ENCODE results near the gene STK39. TPM values are rescaled to one million over a fixed set of nuclear protein-coding genes. Genes with fewer than 3 reads are reported as not detected.
"Not testable (repeated sequence)": the region's sequence is repeated elsewhere in the genome, so short reads cannot be mapped to it uniquely, and the experiment has no call there.

STK39 gene
- total RNA-seq (2014; rRNA removed; shearing (Covaris generic)) = 16.9 and 18.3 TPM in 2 replicates

DNA sequence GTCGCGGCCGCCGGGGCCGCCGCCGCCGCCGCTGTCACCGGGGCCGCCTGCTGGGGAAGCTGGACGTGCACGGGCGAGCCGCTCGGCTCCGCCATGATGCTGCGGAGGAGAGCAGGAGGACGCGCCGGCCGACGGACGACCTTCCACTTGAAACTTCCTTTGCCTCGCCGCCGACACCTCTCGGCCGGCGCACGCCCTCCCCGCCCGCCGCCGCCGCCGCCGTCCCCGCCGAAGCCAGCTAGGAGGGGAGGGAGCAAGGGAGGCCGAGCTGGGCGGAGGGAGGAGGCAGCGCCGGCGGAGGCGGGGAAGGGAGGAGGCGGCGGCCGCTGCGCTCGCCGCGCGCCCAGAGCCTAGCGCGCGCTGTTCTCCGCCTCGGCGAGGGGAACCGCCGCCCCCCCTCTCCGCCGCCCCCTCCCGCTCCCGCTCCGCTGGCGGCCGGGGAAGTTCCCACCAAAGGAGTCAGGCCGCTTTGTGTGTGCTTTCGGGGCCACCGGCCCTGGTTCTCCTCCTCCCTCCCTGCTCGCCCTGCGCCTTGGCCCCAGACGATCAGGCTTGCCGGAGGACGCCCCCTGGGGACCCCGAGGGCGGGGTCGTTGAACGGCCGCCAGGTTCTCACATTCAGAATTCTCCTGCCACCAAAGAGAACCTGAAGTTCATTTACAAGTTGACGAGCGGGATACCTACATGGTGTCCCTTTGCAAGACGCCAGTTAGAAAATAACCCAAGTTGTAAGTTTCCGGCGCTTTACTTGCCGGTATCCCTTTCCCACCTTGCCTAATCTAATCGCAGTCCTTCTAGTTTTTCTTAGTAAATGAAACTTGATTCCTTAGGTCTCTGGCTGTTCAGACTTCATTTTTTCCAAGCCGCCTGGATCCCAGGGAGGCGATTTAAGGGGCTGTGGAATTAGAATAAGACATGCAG lies at the start of gene STK39:
Gene STK39, minus strand, starts transcription at position 255 of the 921 bp plus-strand sequence. Its CDS starts 160 bp downstream, at position 95.
- Histone ChIP-seq H3K27ac (peak within 1 kb of the TSS; percentile 61), H3K4me3 (peak within 1 kb of the TSS; percentile 75), H3K9me3 (replicated peaks) (no peaks in the 10 kb centered on the region), H3K27me3 (replicated peaks) (no peaks in the 10 kb centered on the region), H3K36me3 (no peaks in the 10 kb centered on the region), H3K4me1 (replicated peaks) (peaks cover 31% of the 10 kb centered on the region)
- peak; percentile 73 to 77 for DNase-seq (ENCODE audit: low read depth in 1 of 2, low spot score in 2 of 2)

DNA sequence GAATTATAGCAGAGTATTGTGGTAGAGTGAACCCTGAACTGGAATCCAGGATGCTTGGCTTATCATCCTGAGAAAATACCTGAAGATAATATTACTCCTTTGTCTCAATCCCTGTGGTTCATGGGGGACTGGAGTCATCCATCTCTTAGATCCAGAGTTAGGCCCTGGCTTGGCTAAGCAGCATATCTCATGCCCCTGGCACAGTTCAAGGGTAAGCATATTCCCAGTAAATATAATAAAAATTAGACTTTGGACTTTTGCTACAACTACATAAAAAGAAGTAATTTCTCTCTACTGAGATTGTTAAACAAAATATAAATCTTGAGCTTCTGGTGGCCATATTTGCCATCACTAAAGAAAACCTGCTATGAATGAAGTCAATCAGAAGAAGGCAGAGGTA lies 47.7 kb upstream of the STK39 start:
- Histone ChIP-seq H3K4me1 (replicated peaks) (no peaks in the 10 kb centered on the region), H3K4me3 (no peak overlapping the region), H3K9me3 (replicated peaks) (no peaks in the 10 kb centered on the region), H3K27me3 (replicated peaks) (no peaks in the 10 kb centered on the region), H3K27ac (no peak overlapping the region), H3K36me3 (no peaks in the 10 kb centered on the region)
- DNase-seq (ENCODE audit: low read depth in 1 of 2, low spot score in 2 of 2) = no peak

DNA sequence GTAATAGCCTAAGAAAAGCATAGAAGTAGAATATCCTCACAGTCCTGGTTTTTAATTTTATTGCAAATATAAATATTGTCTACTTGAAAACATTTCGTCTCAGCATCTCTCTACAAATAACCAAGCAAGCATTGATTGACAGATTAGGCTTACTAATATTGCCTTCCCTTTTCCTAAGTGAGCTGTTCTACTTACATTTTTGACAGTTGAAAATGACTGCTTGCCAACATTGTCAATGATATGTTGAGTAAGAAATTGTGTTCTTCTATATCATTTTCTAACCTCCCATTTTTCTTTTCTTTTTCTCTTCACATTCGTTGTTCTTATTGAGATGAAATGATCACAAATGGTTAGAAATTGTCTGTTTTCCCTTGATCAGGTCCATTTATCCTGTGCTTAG lies 47.0 kb upstream of the STK39 start:
- Histone ChIP-seq H3K4me3 (no peak overlapping the region), H3K27ac (no peak overlapping the region), H3K9me3 (replicated peaks) (no peaks in the 10 kb centered on the region), H3K27me3 (replicated peaks) (no peaks in the 10 kb centered on the region), H3K4me1 (replicated peaks) (no peaks in the 10 kb centered on the region), H3K36me3 (no peaks in the 10 kb centered on the region)
- DNase-seq (ENCODE audit: low read depth in 1 of 2, low spot score in 2 of 2) = no peak

DNA sequence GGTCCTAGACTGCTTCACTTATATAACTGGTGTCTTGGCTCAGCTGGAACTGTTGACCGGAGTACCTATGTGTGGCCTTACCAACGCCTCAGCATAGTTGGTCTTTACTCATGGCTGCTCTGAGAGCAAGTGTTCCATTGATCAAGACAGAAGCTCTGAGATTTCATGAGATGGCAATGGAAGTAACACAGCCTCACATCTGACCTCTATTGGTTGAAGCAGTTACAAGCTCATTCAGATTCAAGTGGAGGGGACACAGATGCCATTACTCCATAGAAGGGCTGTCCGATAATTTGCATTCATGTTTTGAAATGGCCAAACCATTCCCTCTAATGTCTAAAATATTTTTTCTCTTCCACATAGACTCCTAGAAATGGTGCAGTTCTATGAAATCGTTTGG lies 46.4 kb upstream of the STK39 start:
- no peaks in the 10 kb centered on the region for H3K9me3 ChIP-seq (replicated peaks)
- no peaks in the 10 kb centered on the region for H3K4me1 ChIP-seq (replicated peaks)
- H3K36me3 ChIP-seq = no peaks in the 10 kb centered on the region
- no peak for DNase-seq (ENCODE audit: low read depth in 1 of 2, low spot score in 2 of 2)
- H3K4me3 ChIP-seq = no peak overlapping the region
- no peaks in the 10 kb centered on the region for H3K27me3 ChIP-seq (replicated peaks)
- H3K27ac ChIP-seq = no peak overlapping the region

DNA sequence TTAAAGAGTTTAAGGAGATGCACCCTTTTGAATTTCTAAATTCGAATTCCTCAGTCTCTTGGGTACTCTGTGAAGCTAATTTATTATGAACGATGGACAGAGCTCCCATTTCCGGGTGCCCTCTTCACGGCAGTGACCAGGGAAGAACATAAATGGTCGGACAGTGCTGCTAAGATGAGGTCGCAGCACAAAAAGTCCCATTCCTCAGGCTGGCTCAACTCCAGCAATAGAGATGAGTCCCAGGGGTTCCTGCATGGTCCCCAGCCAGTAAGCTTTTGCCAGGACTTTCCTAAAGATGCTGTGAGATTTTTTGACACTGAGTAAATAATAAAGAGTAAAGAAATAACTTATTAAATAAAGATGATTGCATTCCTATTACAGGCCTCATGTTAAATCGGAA lies 43.0 kb upstream of the STK39 start:
- DNase-seq (ENCODE audit: low read depth in 1 of 2, low spot score in 2 of 2) = no peak
- H3K27ac ChIP-seq = no peak overlapping the region
- no peaks in the 10 kb centered on the region for H3K4me1 ChIP-seq (replicated peaks)
- no peaks in the 10 kb centered on the region for H3K36me3 ChIP-seq
- no peak overlapping the region for H3K4me3 ChIP-seq
- no peaks in the 10 kb centered on the region for H3K9me3 ChIP-seq (replicated peaks)
- no peaks in the 10 kb centered on the region for H3K27me3 ChIP-seq (replicated peaks)

DNA sequence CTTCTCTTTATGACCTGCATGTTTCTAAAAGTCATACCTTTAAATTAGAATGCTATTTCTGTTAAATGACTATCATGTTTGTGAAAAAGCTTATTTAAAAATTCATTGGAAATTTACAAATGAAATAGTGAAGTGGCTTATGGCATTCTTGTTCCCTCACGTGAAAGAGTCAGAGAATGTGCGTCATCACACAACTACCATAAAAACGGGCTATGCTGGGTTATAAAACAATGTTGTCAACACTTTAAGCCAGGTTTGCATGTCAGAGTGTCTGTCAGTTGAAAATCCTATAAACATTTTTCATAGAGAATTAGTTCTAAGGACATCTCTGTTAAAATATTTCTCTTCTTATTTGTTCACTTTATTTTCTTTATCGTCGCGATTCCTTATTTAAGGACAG lies 42.5 kb upstream of the STK39 start:
- Histone ChIP-seq H3K36me3 (no peaks in the 10 kb centered on the region), H3K4me1 (replicated peaks) (no peaks in the 10 kb centered on the region), H3K4me3 (no peak overlapping the region), H3K27me3 (replicated peaks) (no peaks in the 10 kb centered on the region), H3K27ac (no peak overlapping the region), H3K9me3 (replicated peaks) (no peaks in the 10 kb centered on the region)
- DNase-seq (ENCODE audit: low read depth in 1 of 2, low spot score in 2 of 2) = no peak

DNA sequence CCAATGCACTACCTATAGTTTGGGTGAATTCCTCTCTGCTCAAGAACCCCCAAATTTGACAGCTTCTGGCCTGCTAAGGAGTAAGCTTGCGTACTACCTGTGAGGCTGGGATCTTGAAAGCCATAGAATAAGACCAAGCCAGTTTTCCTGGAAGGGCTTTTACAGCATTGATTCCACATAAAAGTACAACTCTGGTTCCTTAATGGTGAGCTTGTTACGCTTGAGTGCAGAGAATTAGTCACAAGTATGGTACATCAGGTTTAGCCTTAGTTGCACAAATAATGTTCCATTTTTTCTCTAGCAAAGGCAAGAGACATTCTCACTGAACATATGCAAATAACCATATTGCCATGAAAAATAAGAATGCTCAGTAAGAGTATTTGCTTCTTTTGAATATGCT lies 39.1 kb upstream of the STK39 start:
- DNase-seq (ENCODE audit: low read depth in 1 of 2, low spot score in 2 of 2) = no peak
- Histone ChIP-seq H3K9me3 (replicated peaks) (no peaks in the 10 kb centered on the region), H3K4me1 (replicated peaks) (no peaks in the 10 kb centered on the region), H3K27me3 (replicated peaks) (0 out of 2 replicates have a peak, but pooled peaks cover 2% of the 10 kb centered on the region), H3K4me3 (no peak overlapping the region), H3K27ac (no peak overlapping the region), H3K36me3 (no peaks in the 10 kb centered on the region)

DNA sequence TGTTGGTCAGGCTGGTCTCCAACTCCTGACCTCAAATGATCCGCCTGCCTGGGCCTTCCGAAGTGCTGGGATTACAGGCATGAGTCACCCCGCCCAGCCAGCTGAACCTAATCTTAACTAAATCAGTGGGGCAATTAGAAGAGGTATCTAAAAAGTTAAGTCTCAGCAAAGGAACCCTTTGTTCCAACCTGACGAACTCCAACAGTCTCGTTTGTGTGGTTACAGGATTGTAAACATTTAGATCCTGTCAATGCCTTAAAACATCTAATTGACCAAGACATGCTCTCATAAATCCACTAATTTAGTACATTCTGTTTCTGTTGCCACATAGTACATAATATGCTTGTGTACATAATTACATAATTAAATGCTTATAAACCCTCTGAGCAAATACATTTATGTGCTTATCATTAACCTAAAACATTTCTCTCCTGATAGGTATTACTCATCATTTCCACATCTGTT lies 31.1 kb upstream of the STK39 start:
- Histone ChIP-seq H3K4me3 (no peak overlapping the region), H3K27ac (no peak overlapping the region), H3K9me3 (replicated peaks) (no peaks in the 10 kb centered on the region), H3K27me3 (replicated peaks) (0 out of 2 replicates have a peak, but pooled peaks cover 3% of the 10 kb centered on the region), H3K36me3 (no peaks in the 10 kb centered on the region), H3K4me1 (replicated peaks) (peaks cover 8% of the 10 kb centered on the region)
- DNase-seq (ENCODE audit: low read depth in 1 of 2, low spot score in 2 of 2) = peak in 1 of 2 experiments; percentile 21

DNA sequence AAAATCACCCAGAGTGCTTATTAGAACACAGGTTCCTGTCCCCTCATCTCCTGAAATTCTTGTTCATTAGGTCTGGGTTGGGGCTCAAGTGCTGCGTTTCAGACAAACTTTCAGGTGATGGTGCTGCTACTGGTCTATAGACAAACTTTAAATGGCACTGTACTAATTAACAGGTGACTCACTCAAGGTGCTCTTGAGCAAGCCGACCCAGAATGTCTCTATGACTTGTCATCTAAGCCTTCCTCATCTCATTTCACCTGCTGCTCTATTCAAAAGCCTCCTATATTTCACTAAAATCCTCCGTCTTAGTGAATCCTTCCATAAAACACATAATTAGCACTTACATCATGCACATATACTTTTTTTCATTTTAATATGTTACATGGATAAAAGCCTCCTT lies 29.9 kb upstream of the STK39 start:
- Histone ChIP-seq H3K27me3 (replicated peaks) (0 out of 2 replicates have a peak, but pooled peaks cover 3% of the 10 kb centered on the region), H3K36me3 (no peaks in the 10 kb centered on the region), H3K9me3 (replicated peaks) (no peaks in the 10 kb centered on the region), H3K4me1 (replicated peaks) (peaks cover 8% of the 10 kb centered on the region), H3K27ac (no peak overlapping the region), H3K4me3 (no peak overlapping the region)
- no peak for DNase-seq (ENCODE audit: low read depth in 1 of 2, low spot score in 2 of 2)

DNA sequence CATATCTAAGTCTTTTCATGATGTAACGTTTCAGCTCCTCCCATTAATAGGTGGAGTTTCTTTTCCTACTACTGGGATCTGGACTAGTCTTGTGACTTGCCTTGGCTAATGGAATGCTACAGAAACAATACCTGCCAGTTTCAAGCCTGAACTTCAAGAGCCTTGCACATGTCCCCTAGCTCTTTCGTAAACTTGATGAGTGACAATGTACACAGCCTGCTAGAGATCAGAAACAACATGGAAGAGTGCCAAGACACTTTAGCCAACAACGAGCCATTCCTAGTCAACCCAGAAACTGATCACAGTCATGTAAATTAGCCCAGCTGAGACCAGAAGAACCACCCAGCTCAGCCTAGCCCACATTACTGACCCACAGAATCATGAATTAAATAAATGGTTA lies 24.8 kb upstream of the STK39 start:
- no peak overlapping the region for H3K27ac ChIP-seq
- H3K4me3 ChIP-seq = no peak overlapping the region
- H3K4me1 ChIP-seq (replicated peaks) = no peaks in the 10 kb centered on the region
- H3K9me3 ChIP-seq (replicated peaks) = no peaks in the 10 kb centered on the region
- H3K36me3 ChIP-seq = no peaks in the 10 kb centered on the region
- no peak for DNase-seq (ENCODE audit: low read depth in 1 of 2, low spot score in 2 of 2)
- H3K27me3 ChIP-seq (replicated peaks) = no peaks in the 10 kb centered on the region

DNA sequence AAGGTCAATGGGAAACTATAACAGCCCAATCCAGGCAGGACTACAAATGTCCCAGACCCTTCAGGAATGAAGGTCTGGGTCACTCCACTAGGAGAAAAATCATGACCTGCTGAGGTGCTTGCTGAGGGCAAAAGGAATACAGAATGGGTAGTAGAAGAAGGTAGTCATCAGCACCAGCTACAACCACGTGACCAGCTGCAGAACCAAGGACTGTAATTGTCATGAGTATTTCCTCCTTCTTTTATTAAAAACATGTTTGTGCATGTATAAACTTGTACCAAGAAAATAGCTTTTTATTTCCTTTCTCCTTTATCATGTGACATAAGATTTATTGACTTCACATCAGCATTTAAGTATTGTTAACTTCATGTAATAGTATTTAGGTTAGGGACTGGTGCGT lies 15.5 kb upstream of the STK39 start:
- H3K4me3 ChIP-seq; DNase-seq (ENCODE audit: low read depth in 1 of 2, low spot score in 2 of 2); H3K27ac ChIP-seq; H3K27me3 ChIP-seq (replicated peaks); H3K4me1 ChIP-seq (replicated peaks); H3K36me3 ChIP-seq; H3K9me3 ChIP-seq (replicated peaks): not testable (repeated sequence)

DNA sequence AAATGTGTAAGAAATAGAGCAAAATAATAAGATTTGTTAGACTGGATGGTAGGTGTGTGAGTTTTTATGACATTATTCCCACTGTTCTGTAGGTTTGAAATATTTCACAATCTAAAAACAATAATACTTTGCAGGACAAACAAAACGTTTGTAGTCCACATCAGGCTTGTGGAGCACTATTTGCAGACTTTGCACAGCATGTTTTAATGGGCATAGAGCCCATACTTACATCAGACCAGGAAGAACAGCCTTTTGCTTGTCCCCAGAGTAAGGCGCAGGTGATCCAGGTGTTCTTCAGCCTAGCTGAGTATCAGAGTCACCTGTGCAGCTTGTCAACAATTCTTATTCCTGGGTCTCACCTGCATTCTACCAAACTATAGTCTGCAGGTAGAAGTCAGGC lies 9.1 kb upstream of the STK39 start:
- DNase-seq (ENCODE audit: low read depth in 1 of 2, low spot score in 2 of 2) = no peak
- Histone ChIP-seq H3K36me3 (no peaks in the 10 kb centered on the region), H3K4me3 (no peak overlapping the region), H3K9me3 (replicated peaks) (no peaks in the 10 kb centered on the region; the same call in 1 of the 2 replicates), H3K27ac (no peak overlapping the region), H3K27me3 (replicated peaks) (no peaks in the 10 kb centered on the region), H3K4me1 (replicated peaks) (peaks cover 8% of the 10 kb centered on the region)

DNA sequence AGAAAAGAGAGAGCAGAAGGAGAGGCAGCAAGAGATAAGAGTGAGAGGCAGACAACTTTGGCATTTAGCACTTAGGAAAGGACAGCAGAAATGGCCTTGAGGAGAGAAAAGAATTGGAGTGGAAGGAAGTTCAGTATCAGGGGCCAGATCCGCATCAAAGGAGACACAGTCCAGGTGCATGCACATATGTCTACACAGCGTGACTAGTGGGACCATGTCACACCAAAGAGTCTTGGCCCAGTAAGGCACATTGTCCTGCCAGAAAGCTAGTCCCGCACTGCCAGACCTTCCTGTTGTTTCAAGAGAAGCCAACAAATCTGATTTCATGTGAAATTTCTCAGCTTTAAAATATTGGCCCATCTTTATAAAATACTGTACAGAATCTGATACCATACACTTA lies 8.5 kb upstream of the STK39 start:
- H3K27ac ChIP-seq = no peak overlapping the region
- peaks cover 8% of the 10 kb centered on the region for H3K4me1 ChIP-seq (replicated peaks)
- H3K27me3 ChIP-seq (replicated peaks) = no peaks in the 10 kb centered on the region
- H3K36me3 ChIP-seq = no peaks in the 10 kb centered on the region
- no peak for DNase-seq (ENCODE audit: low read depth in 1 of 2, low spot score in 2 of 2)
- no peaks in the 10 kb centered on the region; the same call in 1 of the 2 replicates for H3K9me3 ChIP-seq (replicated peaks)
- no peak overlapping the region for H3K4me3 ChIP-seq

DNA sequence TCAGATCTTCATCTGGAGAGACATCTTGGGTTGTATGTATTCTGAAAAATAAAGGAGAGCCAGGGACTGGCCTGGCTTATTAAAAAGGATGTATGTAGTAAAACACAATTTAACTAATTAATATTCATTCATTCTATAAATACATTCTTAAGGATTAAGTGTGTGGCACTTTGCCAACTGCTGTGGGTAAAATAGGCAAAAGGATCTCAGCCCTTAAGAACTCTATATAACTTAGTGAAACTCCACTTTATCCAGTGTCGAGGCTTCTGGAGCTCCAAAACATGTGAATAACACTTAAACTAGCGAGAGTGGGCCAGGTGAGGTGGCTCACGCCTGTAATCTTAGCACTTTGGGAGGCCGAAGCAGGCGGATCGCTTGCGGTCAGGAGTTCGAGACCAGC lies 7.7 kb upstream of the STK39 start:
- Histone ChIP-seq H3K9me3 (replicated peaks) (no peaks in the 10 kb centered on the region; the same call in 1 of the 2 replicates), H3K4me3 (no peak overlapping the region), H3K4me1 (replicated peaks) (peaks cover 8% of the 10 kb centered on the region), H3K36me3 (no peaks in the 10 kb centered on the region), H3K27ac (no peak overlapping the region), H3K27me3 (replicated peaks) (no peaks in the 10 kb centered on the region)
- DNase-seq (ENCODE audit: low read depth in 1 of 2, low spot score in 2 of 2) = no peak

Measured in SJSA1 (cell line).